Measurements from ENCODE around the gene PTPRG. TPM values are rescaled to one million over a fixed set of nuclear protein-coding genes. Genes with fewer than 3 reads are reported as not detected.

Gene PTPRG
- total RNA-seq, 2 donors from 2014 or later, result 76.5 to 108 TPM

GRCh38 chr3:61901496-61901895 lies 340.1 kb downstream of the PTPRG start:
- 93 to 94% methylated on average over 2 of the region's 2 CpGs for WGBS, 2 experiments (ENCODE audit: insufficient coverage in 1 of 2, insufficient read length in 1 of 2)
- DNase-seq, result no peak
- H3K4me1 Mint-ChIP-seq, result peaks cover 30% of the 10 kb centered on the region
- no peak overlapping the region for H3K4me3 Mint-ChIP-seq
- Histone ChIP-seq H3K4me3 (ENCODE audit: low read length) (no peak overlapping the region), H3K36me3 (ENCODE audit: control insufficient read depth, insufficient read depth, low read length) (no peaks in the 10 kb centered on the region), H3K9ac (ENCODE audit: extremely low read depth, low read length, poor library complexity, severe bottlenecking) (no peak overlapping the region), H3K27me3 (ENCODE audit: control insufficient read depth, insufficient read depth, low read length, poor library complexity, severe bottlenecking) (no peaks in the 10 kb centered on the region), H3K27ac (ENCODE audit: low read depth, low read length) (no peak overlapping the region), H3K4me1 (ENCODE audit: control insufficient read depth, insufficient read depth, low read length) (peaks cover 3% of the 10 kb centered on the region), H3K9me3 (ENCODE audit: control insufficient read depth, low read length) (no peaks in the 10 kb centered on the region)
- H3K36me3 Mint-ChIP-seq (ENCODE audit: low read depth), result no peaks in the 10 kb centered on the region
- H3K9me3 Mint-ChIP-seq, result no peaks in the 10 kb centered on the region
- no peak for TF ChIP-seq CTCF (conservative IDR thresholded peaks at IDR 0.05)
- peaks cover 20% of the 10 kb centered on the region for H3K27me3 Mint-ChIP-seq (ENCODE audit: insufficient read depth)
- no peak overlapping the region for H3K27ac Mint-ChIP-seq

GRCh38 chr3:61901986-61902385 lies 340.6 kb downstream of the PTPRG start:
- Histone ChIP-seq H3K4me1 (ENCODE audit: control insufficient read depth, insufficient read depth, low read length) (peaks cover 3% of the 10 kb centered on the region), H3K9ac (ENCODE audit: extremely low read depth, low read length, poor library complexity, severe bottlenecking) (no peak overlapping the region), H3K9me3 (ENCODE audit: control insufficient read depth, low read length) (no peaks in the 10 kb centered on the region), H3K4me3 (ENCODE audit: low read length) (no peak overlapping the region), H3K27me3 (ENCODE audit: control insufficient read depth, insufficient read depth, low read length, poor library complexity, severe bottlenecking) (no peaks in the 10 kb centered on the region), H3K36me3 (ENCODE audit: control insufficient read depth, insufficient read depth, low read length) (no peaks in the 10 kb centered on the region), H3K27ac (ENCODE audit: low read depth, low read length) (no peak overlapping the region)
- TF ChIP-seq CTCF (conservative IDR thresholded peaks at IDR 0.05), result no peak
- Mint-ChIP-seq H3K36me3 (ENCODE audit: low read depth) (no peaks in the 10 kb centered on the region), H3K4me3 (no peak overlapping the region), H3K9me3 (no peaks in the 10 kb centered on the region), H3K27ac (no peak overlapping the region), H3K27me3 (ENCODE audit: insufficient read depth) (peaks cover 20% of the 10 kb centered on the region), H3K4me1 (peaks cover 30% of the 10 kb centered on the region)
- 89 to 100% methylated on average over 1 to 2 of the region's 2 CpGs for WGBS, 2 experiments (ENCODE audit: insufficient coverage in 1 of 2, insufficient read length in 1 of 2)
- no peak for DNase-seq

- Mint-ChIP-seq H3K4me3 (no peak overlapping the region), H3K27ac (no peak overlapping the region), H3K9me3 (no peaks in the 10 kb centered on the region), H3K27me3 (ENCODE audit: insufficient read depth) (peaks cover 18% of the 10 kb centered on the region), H3K4me1 (peaks cover 30% of the 10 kb centered on the region), H3K36me3 (ENCODE audit: low read depth) (no peaks in the 10 kb centered on the region)
- no peak overlapping the region for H3K4me3 ChIP-seq (ENCODE audit: low read length)
- no peak for DNase-seq
- no peaks in the 10 kb centered on the region for H3K9me3 ChIP-seq (ENCODE audit: control insufficient read depth, low read length)
- H3K27ac ChIP-seq (ENCODE audit: low read depth, low read length), result no peak overlapping the region
- H3K27me3 ChIP-seq (ENCODE audit: control insufficient read depth, insufficient read depth, low read length, poor library complexity, severe bottlenecking), result no peaks in the 10 kb centered on the region
- peaks cover 3% of the 10 kb centered on the region for H3K4me1 ChIP-seq (ENCODE audit: control insufficient read depth, insufficient read depth, low read length)
- H3K36me3 ChIP-seq (ENCODE audit: control insufficient read depth, insufficient read depth, low read length), result no peaks in the 10 kb centered on the region
- H3K9ac ChIP-seq (ENCODE audit: extremely low read depth, low read length, poor library complexity, severe bottlenecking), result no peak overlapping the region
- WGBS, 2 experiments (ENCODE audit: insufficient coverage in 1 of 2, insufficient read length in 1 of 2), result 85 to 90% methylated on average over 7 to 9 of the region's 9 CpGs
- no peak for TF ChIP-seq CTCF (conservative IDR thresholded peaks at IDR 0.05)
Measured at GRCh38 chr3:61903074-61903473, 341.7 kb downstream of the PTPRG start.
